WTC11 (cell line): ENCODE data around the gene BMP5. TPM values are rescaled to one million over a fixed set of nuclear protein-coding genes. Genes with fewer than 3 reads are reported as not detected.

Source experiments
- ATAC-seq: fragments of 200-7000 bp; cut with Tn5 transposase; 2 replicates; pipeline ENCODE4 v1.10.0; 2021; ENCODE audit warnings: mild to moderate bottlenecking, moderate library complexity
- CTCF ChIA-PET: fragments of 300-600 bp; sonication (Branson Sonifier 250); formaldehyde crosslinking; loops from one replicate; lab custom pipeline; 2021; ENCODE audit warnings: antibody characterized with exemption; lab: Charles Lee
- POLR2A ChIA-PET: fragments of 350-600 bp; sonication (Branson Sonifier 250); formaldehyde crosslinking; loops from one replicate; lab custom pipeline; 2021; ENCODE audit warnings: antibody characterized with exemption; lab: Charles Lee
- DNase-seq: peaks from one replicate; pipeline ENCODE4 v3.0.0; 2021; ENCODE audit warnings: low spot score
- H3K27ac Mint-ChIP-seq: 2 replicates; pipeline ENCODE4 v1.8.0; 2021; ENCODE audit warnings: mixed read lengths
- H3K27me3 Mint-ChIP-seq: 2 replicates; pipeline ENCODE4 v1.8.0; 2021; ENCODE audit warnings: low read depth, mild to moderate bottlenecking, moderate library complexity, mixed read lengths
- H3K36me3 Mint-ChIP-seq: 2 replicates; pipeline ENCODE4 v1.8.0; 2021; ENCODE audit warnings: mixed read lengths
- H3K4me1 Mint-ChIP-seq: 2 replicates; pipeline ENCODE4 v1.8.0; 2022; ENCODE audit warnings: mixed read lengths
- H3K4me3 Mint-ChIP-seq: 2 replicates; pipeline ENCODE4 v1.8.0; 2021; ENCODE audit warnings: mild to moderate bottlenecking, moderate library complexity, mixed read lengths
- H3K9me3 Mint-ChIP-seq: 2 replicates; pipeline ENCODE4 v1.8.0; 2021; ENCODE audit warnings: mixed read lengths
- ELF4 ChIP-seq: sonication (generic); formaldehyde crosslinking; IDR thresholded peaks from 2 replicates; pipeline ENCODE4 v1.8.1; 2022; ENCODE audit warnings: low read depth, mild to moderate bottlenecking, moderate library complexity, missing genetic modification reagents
- GTF2I ChIP-seq: fragments of 250-450 bp; sonication (Bioruptor Pico); conservative IDR thresholded peaks from 2 replicates; pipeline ENCODE4 v1.4.0; 2021; ENCODE audit warnings: mild to moderate bottlenecking
- HMGA2 ChIP-seq: fragments of 250-450 bp; sonication (Bioruptor Pico); IDR thresholded peaks from 2 replicates; pipeline ENCODE4 v1.4.0; 2021; ENCODE audit warnings: mild to moderate bottlenecking, moderate library complexity
- IRF2 ChIP-seq: sonication (generic); formaldehyde crosslinking; IDR thresholded peaks from 2 replicates; pipeline ENCODE4 v1.8.0; 2022; ENCODE audit warnings: low read depth, missing genetic modification reagents, borderline replicate concordance
- KAT7 ChIP-seq: sonication (generic); formaldehyde crosslinking; IDR thresholded peaks from 2 replicates; pipeline ENCODE4 v1.8.1; 2023; ENCODE audit warnings: missing genetic modification reagents, mild to moderate bottlenecking, borderline replicate concordance
- NFE2L1 ChIP-seq: sonication (generic); formaldehyde crosslinking; IDR thresholded peaks from 2 replicates; pipeline ENCODE4 v1.8.1; 2023; ENCODE audit warnings: missing genetic modification reagents
- RELA ChIP-seq: sonication (generic); formaldehyde crosslinking; IDR thresholded peaks from 2 replicates; pipeline ENCODE4 v1.8.1; 2022; ENCODE audit warnings: missing genetic modification reagents, mild to moderate bottlenecking, borderline replicate concordance
- SP1 ChIP-seq: sonication (generic); formaldehyde crosslinking; conservative IDR thresholded peaks from 2 replicates; pipeline ENCODE4 v1.8.1; 2022; ENCODE audit warnings: missing genetic modification reagents
- TEAD4 ChIP-seq: sonication (generic); formaldehyde crosslinking; IDR thresholded peaks from 2 replicates; pipeline ENCODE4 v1.8.0; 2022; ENCODE audit warnings: mild to moderate bottlenecking, missing genetic modification reagents
- ZNF121 ChIP-seq: sonication (generic); formaldehyde crosslinking; IDR thresholded peaks from 2 replicates; pipeline ENCODE4 v1.8.0; 2023; ENCODE audit warnings: missing genetic modification reagents
- ZNF263 ChIP-seq: sonication (generic); formaldehyde crosslinking; IDR thresholded peaks from 2 replicates; pipeline ENCODE4 v1.8.1; 2022; ENCODE audit warnings: low read depth, mild to moderate bottlenecking, moderate library complexity, missing genetic modification reagents
- ZNF396 ChIP-seq: fragments of 250-450 bp; sonication (Bioruptor Pico); IDR thresholded peaks from 2 replicates; pipeline ENCODE4 v1.8.0; 2021; ENCODE audit warnings: mild to moderate bottlenecking, moderate library complexity, borderline replicate concordance
- ZNF416 ChIP-seq: fragments of 250-450 bp; sonication (Bioruptor Pico); IDR thresholded peaks from 2 replicates; pipeline ENCODE4 v1.9.0; 2021; ENCODE audit warnings: mild to moderate bottlenecking, inconsistent platforms
- ZNF423 ChIP-seq: fragments of 250-450 bp; sonication (Bioruptor Pico); IDR thresholded peaks from 2 replicates; pipeline ENCODE4 v2.1.2; 2022; ENCODE audit warnings: mild to moderate bottlenecking, moderate library complexity
- total RNA-seq: library from RNA; stranded (reverse); gene quantifications from 3 replicates; pipeline ENCODE4 v1.2.3, GENCODE V29; 2021
- TF ChIP-seq, protein P1 (sequence below): sonication (generic); formaldehyde crosslinking; IDR thresholded peaks from 2 replicates; pipeline ENCODE4 v1.8.0; 2023; ENCODE audit warnings: missing genetic modification reagents, mild to moderate bottlenecking, borderline replicate concordance
- TF ChIP-seq, protein P2 (sequence below): sonication (generic); formaldehyde crosslinking; IDR thresholded peaks from 2 replicates; pipeline ENCODE4 v1.8.0; 2023; ENCODE audit warnings: missing genetic modification reagents
- TF ChIP-seq, protein P3 (sequence below): fragments of 250-450 bp; sonication (Bioruptor Pico); IDR thresholded peaks from 2 replicates; pipeline ENCODE4 v1.9.0; 2021; ENCODE audit warnings: mild to moderate bottlenecking
- TF ChIP-seq, protein P4 (sequence below): fragments of 250-450 bp; sonication (Bioruptor Pico); IDR thresholded peaks from 2 replicates; pipeline ENCODE4 v1.9.0; 2021; ENCODE audit warnings: mild to moderate bottlenecking
- TF ChIP-seq, protein P5 (sequence below): fragments of 250-450 bp; sonication (Bioruptor Pico); conservative IDR thresholded peaks from 2 replicates; pipeline ENCODE4 v1.9.0; 2021; ENCODE audit warnings: mild to moderate bottlenecking

Gene BMP5
- total RNA-seq, 1 experiment from 2014 or later: not detected

DNA sequence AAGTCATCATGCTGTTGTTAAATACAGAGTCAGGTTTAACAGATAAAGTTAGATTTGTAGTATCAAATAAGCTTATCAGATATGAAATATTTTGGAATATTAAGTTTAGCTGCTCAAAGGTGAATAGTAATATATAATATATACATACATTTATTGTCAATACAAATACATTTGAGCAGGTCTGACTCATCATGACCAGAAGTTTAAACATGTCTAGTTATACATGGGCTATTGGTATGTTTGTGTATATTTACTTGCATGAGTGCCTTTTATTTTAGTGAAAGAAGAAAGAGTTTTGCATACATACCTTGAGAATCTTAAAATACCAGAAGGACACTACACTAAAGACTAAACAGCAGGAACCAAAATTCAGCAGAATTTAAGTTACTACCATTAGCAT is 76.8 kb downstream of the BMP5 start:
- Mint-ChIP-seq H3K27me3 (no peaks in the 10 kb centered on the region), H3K4me1 (no peaks in the 10 kb centered on the region), H3K36me3 (no peaks in the 10 kb centered on the region), H3K27ac (no peak overlapping the region), H3K9me3 (peaks cover 8% of the 10 kb centered on the region), H3K4me3 (no peak overlapping the region)
- CTCF ChIA-PET: no interaction called here
- DNase-seq (no peak), ATAC-seq (no peak)
- POLR2A ChIA-PET: no interaction called here
- no peak for TF ChIP-seq ZNF121 (CRISPR knock-in tag)
- no peak for TF ChIP-seq IRF2 (CRISPR knock-in tag)
- TF ChIP-seq ZNF423 (CRISPR knock-in tag): no peak
- TF ChIP-seq ELF4 (CRISPR knock-in tag): no peak
- TF ChIP-seq ZNF263 (CRISPR knock-in tag): no peak
- TF ChIP-seq GTF2I (CRISPR knock-in tag): no peak
- TF ChIP-seq KAT7 (CRISPR knock-in tag): no peak
- no peak for TF ChIP-seq RELA (CRISPR knock-in tag)
- TF ChIP-seq SP1: no peak
- TF ChIP-seq, protein P1, sequence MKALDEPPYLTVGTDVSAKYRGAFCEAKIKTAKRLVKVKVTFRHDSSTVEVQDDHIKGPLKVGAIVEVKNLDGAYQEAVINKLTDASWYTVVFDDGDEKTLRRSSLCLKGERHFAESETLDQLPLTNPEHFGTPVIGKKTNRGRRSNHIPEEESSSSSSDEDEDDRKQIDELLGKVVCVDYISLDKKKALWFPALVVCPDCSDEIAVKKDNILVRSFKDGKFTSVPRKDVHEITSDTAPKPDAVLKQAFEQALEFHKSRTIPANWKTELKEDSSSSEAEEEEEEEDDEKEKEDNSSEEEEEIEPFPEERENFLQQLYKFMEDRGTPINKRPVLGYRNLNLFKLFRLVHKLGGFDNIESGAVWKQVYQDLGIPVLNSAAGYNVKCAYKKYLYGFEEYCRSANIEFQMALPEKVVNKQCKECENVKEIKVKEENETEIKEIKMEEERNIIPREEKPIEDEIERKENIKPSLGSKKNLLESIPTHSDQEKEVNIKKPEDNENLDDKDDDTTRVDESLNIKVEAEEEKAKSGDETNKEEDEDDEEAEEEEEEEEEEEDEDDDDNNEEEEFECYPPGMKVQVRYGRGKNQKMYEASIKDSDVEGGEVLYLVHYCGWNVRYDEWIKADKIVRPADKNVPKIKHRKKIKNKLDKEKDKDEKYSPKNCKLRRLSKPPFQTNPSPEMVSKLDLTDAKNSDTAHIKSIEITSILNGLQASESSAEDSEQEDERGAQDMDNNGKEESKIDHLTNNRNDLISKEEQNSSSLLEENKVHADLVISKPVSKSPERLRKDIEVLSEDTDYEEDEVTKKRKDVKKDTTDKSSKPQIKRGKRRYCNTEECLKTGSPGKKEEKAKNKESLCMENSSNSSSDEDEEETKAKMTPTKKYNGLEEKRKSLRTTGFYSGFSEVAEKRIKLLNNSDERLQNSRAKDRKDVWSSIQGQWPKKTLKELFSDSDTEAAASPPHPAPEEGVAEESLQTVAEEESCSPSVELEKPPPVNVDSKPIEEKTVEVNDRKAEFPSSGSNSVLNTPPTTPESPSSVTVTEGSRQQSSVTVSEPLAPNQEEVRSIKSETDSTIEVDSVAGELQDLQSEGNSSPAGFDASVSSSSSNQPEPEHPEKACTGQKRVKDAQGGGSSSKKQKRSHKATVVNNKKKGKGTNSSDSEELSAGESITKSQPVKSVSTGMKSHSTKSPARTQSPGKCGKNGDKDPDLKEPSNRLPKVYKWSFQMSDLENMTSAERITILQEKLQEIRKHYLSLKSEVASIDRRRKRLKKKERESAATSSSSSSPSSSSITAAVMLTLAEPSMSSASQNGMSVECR (CRISPR knock-in tag): no peak
- TF ChIP-seq NFE2L1 (CRISPR knock-in tag): no peak
- TF ChIP-seq ZNF396 (CRISPR knock-in tag): no peak
- TF ChIP-seq, protein P2, sequence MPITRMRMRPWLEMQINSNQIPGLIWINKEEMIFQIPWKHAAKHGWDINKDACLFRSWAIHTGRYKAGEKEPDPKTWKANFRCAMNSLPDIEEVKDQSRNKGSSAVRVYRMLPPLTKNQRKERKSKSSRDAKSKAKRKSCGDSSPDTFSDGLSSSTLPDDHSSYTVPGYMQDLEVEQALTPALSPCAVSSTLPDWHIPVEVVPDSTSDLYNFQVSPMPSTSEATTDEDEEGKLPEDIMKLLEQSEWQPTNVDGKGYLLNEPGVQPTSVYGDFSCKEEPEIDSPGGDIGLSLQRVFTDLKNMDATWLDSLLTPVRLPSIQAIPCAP: no peak
- TF ChIP-seq, protein P3, sequence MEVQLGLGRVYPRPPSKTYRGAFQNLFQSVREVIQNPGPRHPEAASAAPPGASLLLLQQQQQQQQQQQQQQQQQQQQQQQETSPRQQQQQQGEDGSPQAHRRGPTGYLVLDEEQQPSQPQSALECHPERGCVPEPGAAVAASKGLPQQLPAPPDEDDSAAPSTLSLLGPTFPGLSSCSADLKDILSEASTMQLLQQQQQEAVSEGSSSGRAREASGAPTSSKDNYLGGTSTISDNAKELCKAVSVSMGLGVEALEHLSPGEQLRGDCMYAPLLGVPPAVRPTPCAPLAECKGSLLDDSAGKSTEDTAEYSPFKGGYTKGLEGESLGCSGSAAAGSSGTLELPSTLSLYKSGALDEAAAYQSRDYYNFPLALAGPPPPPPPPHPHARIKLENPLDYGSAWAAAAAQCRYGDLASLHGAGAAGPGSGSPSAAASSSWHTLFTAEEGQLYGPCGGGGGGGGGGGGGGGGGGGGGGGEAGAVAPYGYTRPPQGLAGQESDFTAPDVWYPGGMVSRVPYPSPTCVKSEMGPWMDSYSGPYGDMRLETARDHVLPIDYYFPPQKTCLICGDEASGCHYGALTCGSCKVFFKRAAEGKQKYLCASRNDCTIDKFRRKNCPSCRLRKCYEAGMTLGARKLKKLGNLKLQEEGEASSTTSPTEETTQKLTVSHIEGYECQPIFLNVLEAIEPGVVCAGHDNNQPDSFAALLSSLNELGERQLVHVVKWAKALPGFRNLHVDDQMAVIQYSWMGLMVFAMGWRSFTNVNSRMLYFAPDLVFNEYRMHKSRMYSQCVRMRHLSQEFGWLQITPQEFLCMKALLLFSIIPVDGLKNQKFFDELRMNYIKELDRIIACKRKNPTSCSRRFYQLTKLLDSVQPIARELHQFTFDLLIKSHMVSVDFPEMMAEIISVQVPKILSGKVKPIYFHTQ (CRISPR knock-in tag): no peak
- TF ChIP-seq HMGA2 (CRISPR knock-in tag): no peak
- TF ChIP-seq, protein P4, sequence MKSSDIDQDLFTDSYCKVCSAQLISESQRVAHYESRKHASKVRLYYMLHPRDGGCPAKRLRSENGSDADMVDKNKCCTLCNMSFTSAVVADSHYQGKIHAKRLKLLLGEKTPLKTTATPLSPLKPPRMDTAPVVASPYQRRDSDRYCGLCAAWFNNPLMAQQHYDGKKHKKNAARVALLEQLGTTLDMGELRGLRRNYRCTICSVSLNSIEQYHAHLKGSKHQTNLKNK: no peak
- TF ChIP-seq ZNF416 (CRISPR knock-in tag): no peak
- TF ChIP-seq TEAD4 (CRISPR knock-in tag): no peak
- TF ChIP-seq, protein P5, sequence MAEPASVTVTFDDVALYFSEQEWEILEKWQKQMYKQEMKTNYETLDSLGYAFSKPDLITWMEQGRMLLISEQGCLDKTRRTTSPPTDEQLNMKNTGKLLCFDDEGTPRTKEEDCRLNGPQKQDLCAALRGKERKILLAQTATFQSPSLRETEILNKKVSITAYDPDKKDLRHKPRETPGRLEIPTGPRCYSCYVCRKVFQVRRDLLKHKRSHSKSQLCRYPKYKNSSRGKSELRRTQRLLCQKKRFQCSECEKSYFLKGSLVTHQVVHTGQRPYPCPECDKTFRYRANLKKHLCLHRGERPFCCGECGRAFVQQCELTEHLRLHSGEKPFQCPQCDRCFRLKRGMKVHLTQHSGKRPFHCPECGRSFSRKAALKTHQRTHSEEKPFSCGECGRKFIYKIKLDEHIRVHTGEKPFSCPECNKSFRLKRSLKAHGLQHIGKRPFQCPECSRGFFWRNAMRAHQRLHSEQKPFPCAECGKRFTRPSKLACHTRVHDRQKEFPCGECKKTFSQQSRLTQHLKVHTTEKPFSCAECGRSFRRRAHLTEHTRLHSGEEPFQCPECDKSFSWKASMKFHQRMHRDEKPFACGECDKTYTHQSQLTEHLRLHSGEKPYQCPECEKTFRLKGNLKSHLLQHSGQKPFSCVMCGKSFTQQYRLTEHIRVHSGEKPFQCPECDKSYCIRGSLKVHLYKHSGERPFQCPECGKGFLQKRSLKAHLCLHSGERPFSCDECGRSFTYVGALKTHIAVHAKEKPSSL (CRISPR knock-in tag): no peak
